Spleen (tissue), 7 donors: ENCODE results near the gene ESR1.

Experiments used
- CTCF ChIP-seq, 11 experiments: fragments of 200-600 bp in 7 of 11; fragments of 450-650 bp in 4 of 11; sonication (generic) in 4 of 11; IDR thresholded peaks in 8 of 11; conservative IDR thresholded peaks in 3 of 11; 1 replicate in 7 of 11; 2 replicates in 4 of 11; pipeline versions ENCODE4 v1.4.0 to v1.8.0; 2016 to 2021; ENCODE audit warnings: antibody characterized with exemption in 11 of 11, inconsistent platforms in 4 of 11, mild to moderate bottlenecking in 1 of 11
- POLR2A ChIP-seq, 3 donors: fragments of 450-650 bp; IDR thresholded peaks; one replicate each; pipeline ENCODE4 v1.5.1; 2017; ENCODE audit warnings: antibody characterized with exemption in 3 of 3, mild to moderate bottlenecking in 1 of 3
- donor health status: DM: no; HTN: no; CAD: no; lungs with moderate emphysema.
- donor health status: DM: no; HTN: no; CAD: no.
- donor health status: DM: no; HTN: no; CAD: no.

GRCh38 chr6:151763303-151763702 lies 44.2 kb upstream of the ESR1 start:
- peak in 3 of 11 experiments; percentile 12 to 14 (median 12) for TF ChIP-seq CTCF (IDR thresholded peaks at IDR 0.05 in 8 of 11, conservative IDR thresholded peaks at IDR 0.05 in 3 of 11)
- TF ChIP-seq POLR2A (IDR thresholded peaks at IDR 0.05), result no peak
